ENCODE data around the gene CLIP1.
A peak's percentile ranks its signal among the peaks of the same experiment; 100 is the strongest.

The CLIP1 gene

DNA sequence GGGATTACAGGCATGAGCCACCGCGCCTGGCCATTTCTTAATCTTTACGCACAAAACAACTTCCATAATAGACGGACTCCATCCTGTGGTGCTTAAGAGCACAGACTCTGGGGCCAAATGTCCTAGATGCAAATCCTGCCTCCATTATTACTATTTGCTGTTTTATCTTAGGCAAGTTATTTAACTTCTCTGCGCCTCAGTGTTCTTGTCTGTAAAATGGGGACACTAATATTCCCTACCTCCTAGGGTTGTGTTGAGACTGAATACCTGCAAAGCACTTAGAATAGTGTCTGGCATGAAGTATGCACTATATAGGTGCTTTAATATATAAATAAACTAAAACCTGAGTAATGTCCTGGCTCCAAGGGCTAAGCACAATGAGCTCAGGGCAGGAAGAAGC is 76.4 kb downstream of the CLIP1 start:
- H3K4me1 ChIP-seq (ENCODE audit: control insufficient read depth in 1 of 2, insufficient read depth in 2 of 2, low read length in 2 of 2) = peaks cover 0 to 2% of the 10 kb centered on the region in 2 experiments
- H3K79me2 ChIP-seq (ENCODE audit: control insufficient read depth, insufficient read depth, low read length, poor library complexity) = no peaks in the 10 kb centered on the region
- no CpG with 5 or more reads among the region's 5 CpGs for WGBS (ENCODE audit: extremely low coverage, insufficient coverage, insufficient read length)
- no peak overlapping the region for H4K91ac ChIP-seq (ENCODE audit: low read depth, low read length)
- H3K27me3 ChIP-seq (ENCODE audit: insufficient read depth, low read length) = no peaks in the 10 kb centered on the region
- no peak overlapping the region for H3K18ac ChIP-seq (ENCODE audit: low read length)
- no peak overlapping the region for H3K4me3 ChIP-seq (ENCODE audit: low read depth, low read length)
- no peak overlapping the region for H2BK5ac ChIP-seq (ENCODE audit: low read depth, low read length, poor library complexity)
- H2BK12ac ChIP-seq (ENCODE audit: low read length) = no peak overlapping the region
- no peak overlapping the region for H3K23ac ChIP-seq (ENCODE audit: low read length)
- no peak overlapping the region for H4K8ac ChIP-seq (ENCODE audit: low read depth, low read length)
- no peak for DNase-seq
- no peak overlapping the region for H4K12ac ChIP-seq (ENCODE audit: low read depth, low read length)
- H3K9ac ChIP-seq (ENCODE audit: low read length) = no peak overlapping the region
- H3K4ac ChIP-seq (ENCODE audit: low read depth, low read length) = no peak overlapping the region
- no peak overlapping the region for H2AFZ ChIP-seq (ENCODE audit: insufficient read depth, low read length, poor library complexity)
- peaks cover 9 to 21% of the 10 kb centered on the region in 2 experiments for H3K36me3 ChIP-seq (ENCODE audit: control insufficient read depth in 1 of 2, insufficient read depth in 2 of 2, low read length in 2 of 2)
- H2BK120ac ChIP-seq (ENCODE audit: insufficient read depth, low read length, poor library complexity) = no peak overlapping the region
- H2AK5ac ChIP-seq (ENCODE audit: low read length) = no peak overlapping the region
- no peaks in the 10 kb centered on the region for H3K9me3 ChIP-seq (ENCODE audit: insufficient read depth, low read depth, low read length)
- H3K79me1 ChIP-seq (ENCODE audit: low read length) = no peaks in the 10 kb centered on the region
- no peak overlapping the region for H3K14ac ChIP-seq (ENCODE audit: low read length)
- no peak overlapping the region for H3K4me2 ChIP-seq (ENCODE audit: low read length)
- H3K27ac ChIP-seq (ENCODE audit: low read depth, low read length) = no peak overlapping the region

- Histone ChIP-seq H3K27me3 (ENCODE audit: insufficient read depth, low read length) (no peaks in the 10 kb centered on the region), H4K91ac (ENCODE audit: low read depth, low read length) (no peak overlapping the region), H2AK5ac (ENCODE audit: low read length) (no peak overlapping the region), H2BK120ac (ENCODE audit: insufficient read depth, low read length, poor library complexity) (no peak overlapping the region), H2AFZ (ENCODE audit: insufficient read depth, low read length, poor library complexity) (no peak overlapping the region), H3K4me2 (ENCODE audit: low read length) (no peak overlapping the region), H2BK12ac (ENCODE audit: low read length) (no peak overlapping the region), H4K12ac (ENCODE audit: low read depth, low read length) (no peak overlapping the region), H4K8ac (ENCODE audit: low read depth, low read length) (no peak overlapping the region), H3K9ac (ENCODE audit: low read length) (no peak overlapping the region), H3K4me1 (ENCODE audit: control insufficient read depth in 1 of 2, insufficient read depth in 2 of 2, low read length in 2 of 2) (peaks cover 0 to 2% of the 10 kb centered on the region in 2 experiments), H3K23ac (ENCODE audit: low read length) (no peak overlapping the region), H3K79me1 (ENCODE audit: low read length) (no peaks in the 10 kb centered on the region), H2BK5ac (ENCODE audit: low read depth, low read length, poor library complexity) (no peak overlapping the region), H3K79me2 (ENCODE audit: control insufficient read depth, insufficient read depth, low read length, poor library complexity) (no peaks in the 10 kb centered on the region), H3K14ac (ENCODE audit: low read length) (no peak overlapping the region), H3K4ac (ENCODE audit: low read depth, low read length) (no peak overlapping the region), H3K18ac (ENCODE audit: low read length) (no peak overlapping the region), H3K4me3 (ENCODE audit: low read depth, low read length) (no peak overlapping the region), H3K27ac (ENCODE audit: low read depth, low read length) (no peak overlapping the region), H3K9me3 (ENCODE audit: insufficient read depth, low read depth, low read length) (no peaks in the 10 kb centered on the region), H3K36me3 (ENCODE audit: control insufficient read depth in 1 of 2, insufficient read depth in 2 of 2, low read length in 2 of 2) (peaks cover 8 to 19% of the 10 kb centered on the region in 2 experiments)
- no peak for DNase-seq
- no CpG with 5 or more reads among the region's 2 CpGs for WGBS (ENCODE audit: extremely low coverage, insufficient coverage, insufficient read length)
These were observed 77.4 kb downstream of the CLIP1 start for GRCh38 chr12:122345042-122345441.

DNA sequence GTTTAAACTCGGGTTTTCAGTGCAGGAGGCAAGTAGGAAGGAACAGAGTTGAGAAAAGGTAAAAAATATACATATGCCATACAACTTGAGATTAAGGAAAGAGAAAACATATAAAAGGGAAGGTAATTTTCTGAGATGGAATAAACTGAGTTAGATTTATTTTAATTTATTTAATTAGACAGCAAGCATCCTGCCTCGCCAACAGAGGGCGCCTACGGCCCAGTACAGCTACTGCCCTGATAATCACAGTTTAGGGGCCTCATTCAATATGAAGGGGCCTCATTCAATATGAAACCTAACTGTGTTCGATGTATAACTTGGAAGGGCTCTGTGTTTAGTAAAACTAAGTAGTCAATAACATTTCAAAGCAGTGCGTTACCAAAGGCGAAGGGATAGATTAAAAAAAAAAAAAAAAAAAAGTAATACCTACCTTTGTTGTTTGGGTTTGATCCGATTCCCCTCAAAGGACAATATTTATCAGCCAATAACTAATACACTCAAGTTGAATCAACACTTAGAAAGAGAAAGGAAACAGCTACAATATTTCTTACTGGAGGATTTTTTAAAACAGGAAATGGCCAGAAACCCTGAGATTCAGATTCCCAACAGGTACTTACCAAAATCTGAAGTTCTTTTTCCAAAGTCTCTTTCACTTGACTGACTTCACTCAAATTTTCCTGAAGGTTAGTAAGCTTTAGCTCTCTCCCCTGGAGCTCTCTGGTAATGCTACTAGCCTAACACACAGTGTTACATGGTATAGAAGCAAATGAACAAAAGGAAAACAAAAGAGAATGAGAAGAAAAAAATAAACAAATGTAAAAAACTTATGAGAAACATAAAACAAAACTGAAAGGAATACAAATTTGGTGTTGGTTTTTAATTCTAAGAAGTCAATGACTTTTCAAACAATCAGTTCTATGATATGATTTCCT is 86.2 kb downstream of the CLIP1 start:
- Histone ChIP-seq H3K9me3 (ENCODE audit: insufficient read depth, low read depth, low read length) (no peaks in the 10 kb centered on the region), H2BK5ac (ENCODE audit: low read depth, low read length, poor library complexity) (no peak overlapping the region), H3K4me3 (ENCODE audit: low read depth, low read length) (no peak overlapping the region), H3K27me3 (ENCODE audit: insufficient read depth, low read length) (no peaks in the 10 kb centered on the region), H2AFZ (ENCODE audit: insufficient read depth, low read length, poor library complexity) (no peak overlapping the region), H3K9ac (ENCODE audit: low read length) (no peak overlapping the region), H3K79me1 (ENCODE audit: low read length) (no peaks in the 10 kb centered on the region), H4K12ac (ENCODE audit: low read depth, low read length) (no peak overlapping the region), H3K27ac (ENCODE audit: low read depth, low read length) (no peak overlapping the region), H3K79me2 (ENCODE audit: control insufficient read depth, insufficient read depth, low read length, poor library complexity) (no peaks in the 10 kb centered on the region), H2BK12ac (ENCODE audit: low read length) (no peak overlapping the region), H3K23ac (ENCODE audit: low read length) (no peak overlapping the region), H3K18ac (ENCODE audit: low read length) (no peak overlapping the region), H4K8ac (ENCODE audit: low read depth, low read length) (no peak overlapping the region), H4K91ac (ENCODE audit: low read depth, low read length) (no peak overlapping the region), H2BK120ac (ENCODE audit: insufficient read depth, low read length, poor library complexity) (no peak overlapping the region), H3K4me2 (ENCODE audit: low read length) (no peak overlapping the region), H3K14ac (ENCODE audit: low read length) (no peak overlapping the region), H3K4me1 (ENCODE audit: control insufficient read depth in 1 of 2, insufficient read depth in 2 of 2, low read length in 2 of 2) (no peaks in the 10 kb centered on the region), H3K4ac (ENCODE audit: low read depth, low read length) (no peak overlapping the region), H3K36me3 (ENCODE audit: control insufficient read depth in 1 of 2, insufficient read depth in 2 of 2, low read length in 2 of 2) (peaks cover 27 to 33% of the 10 kb centered on the region in 2 experiments), H2AK5ac (ENCODE audit: low read length) (no peak overlapping the region)
- no CpG with 5 or more reads among the region's 8 CpGs for WGBS (ENCODE audit: extremely low coverage, insufficient coverage, insufficient read length)
- DNase-seq = peak in 1 of 2 donors; percentile 39

DNA sequence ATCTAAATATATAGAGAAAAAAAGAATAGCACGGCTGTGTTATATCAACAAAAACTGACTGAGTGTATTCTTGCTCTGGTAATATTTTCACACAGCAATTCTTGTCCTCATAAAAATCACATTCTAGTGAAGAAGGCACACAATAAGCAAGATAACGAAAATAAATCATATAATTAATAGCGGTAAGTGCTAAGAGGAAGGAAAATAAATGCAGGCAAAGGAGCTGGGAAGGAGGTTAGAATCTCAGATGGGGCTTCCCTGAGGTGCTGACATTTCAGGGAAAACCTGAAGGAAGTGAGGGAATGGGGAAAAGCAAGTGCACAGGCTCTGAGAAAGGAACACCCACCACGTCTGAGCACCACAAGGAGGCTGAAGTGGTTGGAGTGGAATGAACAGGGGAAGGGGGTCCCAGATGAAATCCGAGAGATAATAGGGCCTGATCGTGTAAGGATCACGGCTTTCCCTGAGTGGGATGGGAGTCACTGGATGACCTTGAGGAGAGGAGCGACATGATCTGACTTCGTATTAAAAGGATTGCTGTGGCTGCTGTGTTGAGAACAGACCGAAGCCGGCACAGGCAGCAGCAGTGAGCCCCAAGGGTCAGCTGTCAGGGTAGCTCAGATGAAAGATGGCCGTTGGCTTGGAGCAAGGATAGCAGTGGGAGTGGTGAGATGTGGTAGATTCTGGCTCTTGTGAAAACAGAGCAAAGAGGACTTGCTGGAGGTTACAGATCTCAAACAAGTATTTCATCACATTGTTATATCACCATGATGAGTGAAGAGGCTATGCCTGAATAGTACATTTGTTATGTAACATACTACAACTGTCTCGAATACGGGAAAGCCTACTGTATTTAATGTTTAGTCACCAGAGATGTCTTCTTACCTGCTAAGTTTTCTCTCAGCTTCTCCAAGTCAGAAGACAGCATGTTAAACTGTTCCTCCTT is 89.1 kb downstream of the CLIP1 start:
- H3K18ac ChIP-seq (ENCODE audit: low read length) = no peak overlapping the region
- no peak overlapping the region for H3K14ac ChIP-seq (ENCODE audit: low read length)
- no peak overlapping the region for H3K4me2 ChIP-seq (ENCODE audit: low read length)
- DNase-seq = no peak
- H2BK5ac ChIP-seq (ENCODE audit: low read depth, low read length, poor library complexity) = no peak overlapping the region
- no peak overlapping the region for H2AFZ ChIP-seq (ENCODE audit: insufficient read depth, low read length, poor library complexity)
- no peaks in the 10 kb centered on the region for H3K4me1 ChIP-seq (ENCODE audit: control insufficient read depth in 1 of 2, insufficient read depth in 2 of 2, low read length in 2 of 2)
- H3K27ac ChIP-seq (ENCODE audit: low read depth, low read length) = no peak overlapping the region
- H2BK120ac ChIP-seq (ENCODE audit: insufficient read depth, low read length, poor library complexity) = no peak overlapping the region
- H3K36me3 ChIP-seq (ENCODE audit: control insufficient read depth in 1 of 2, insufficient read depth in 2 of 2, low read length in 2 of 2) = peaks cover 35 to 40% of the 10 kb centered on the region in 2 experiments
- no peaks in the 10 kb centered on the region for H3K79me1 ChIP-seq (ENCODE audit: low read length)
- H3K27me3 ChIP-seq (ENCODE audit: insufficient read depth, low read length) = no peaks in the 10 kb centered on the region
- H4K8ac ChIP-seq (ENCODE audit: low read depth, low read length) = no peak overlapping the region
- no peaks in the 10 kb centered on the region for H3K79me2 ChIP-seq (ENCODE audit: control insufficient read depth, insufficient read depth, low read length, poor library complexity)
- H3K23ac ChIP-seq (ENCODE audit: low read length) = no peak overlapping the region
- H3K9me3 ChIP-seq (ENCODE audit: insufficient read depth, low read depth, low read length) = no peaks in the 10 kb centered on the region
- H3K9ac ChIP-seq (ENCODE audit: low read length) = no peak overlapping the region
- no peak overlapping the region for H4K91ac ChIP-seq (ENCODE audit: low read depth, low read length)
- H3K4ac ChIP-seq (ENCODE audit: low read depth, low read length) = no peak overlapping the region
- H2AK5ac ChIP-seq (ENCODE audit: low read length) = no peak overlapping the region
- no CpG with 5 or more reads among the region's 14 CpGs for whole genome bisulfite sequencing (ENCODE audit: extremely low coverage, insufficient coverage, insufficient read length)
- no peak overlapping the region for H4K12ac ChIP-seq (ENCODE audit: low read depth, low read length)
- no peak overlapping the region for H3K4me3 ChIP-seq (ENCODE audit: low read depth, low read length)
- no peak overlapping the region for H2BK12ac ChIP-seq (ENCODE audit: low read length)
